Glutamatergic neuron (in vitro differentiated cells): Measurements from ENCODE around the gene MFNG. TPM values are rescaled to one million over a fixed set of nuclear protein-coding genes. Genes with fewer than 3 reads are reported as not detected.

ENCODE experiments used
- DNase-seq: peaks from one replicate; pipeline ENCODE4 v3.0.0; 2022
- H3K27ac Mint-ChIP-seq: one replicate; pipeline ENCODE4 v1.8.0; 2020; ENCODE audit warnings: mild to moderate bottlenecking, mixed read lengths, inconsistent platforms; ENCODE audit not compliant: unreplicated experiment
- H3K27me3 Mint-ChIP-seq: one replicate; pipeline ENCODE4 v1.8.0; 2020; ENCODE audit warnings: mild to moderate bottlenecking, moderate library complexity, mixed read lengths, inconsistent platforms; ENCODE audit not compliant: unreplicated experiment
- H3K36me3 Mint-ChIP-seq: one replicate; pipeline ENCODE4 v1.8.0; 2020; ENCODE audit warnings: mild to moderate bottlenecking, mixed read lengths, inconsistent platforms; ENCODE audit not compliant: unreplicated experiment
- H3K4me1 Mint-ChIP-seq: one replicate; pipeline ENCODE4 v1.8.0; 2020; ENCODE audit warnings: mild to moderate bottlenecking, low read depth, mixed read lengths, inconsistent platforms; ENCODE audit not compliant: unreplicated experiment
- H3K4me3 Mint-ChIP-seq: one replicate; pipeline ENCODE4 v1.8.0; 2020; ENCODE audit warnings: mild to moderate bottlenecking, mixed read lengths, inconsistent platforms; ENCODE audit not compliant: unreplicated experiment
- H3K9me3 Mint-ChIP-seq: one replicate; pipeline ENCODE4 v1.8.0; 2020; ENCODE audit warnings: mild to moderate bottlenecking, moderate library complexity, mixed read lengths, inconsistent platforms; ENCODE audit not compliant: unreplicated experiment
- total RNA-seq: library from RNA; stranded (reverse); fragmentation: NEBNext Ultra II Directional; extraction: Animal tissue kit (Norgen Biotek cat#: 25700); gene quantifications from one replicate; pipeline ENCODE4 v1.2.1, GENCODE V29; 2021; ENCODE audit not compliant: unreplicated experiment
- TF ChIP-seq, protein P1 (sequence below): fragments of 200-600 bp; sonication (generic); IDR thresholded peaks from one replicate; pipeline ENCODE4 v1.5.0; 2021; ENCODE audit not compliant: partially characterized antibody, unreplicated experiment

Gene MFNG
- total RNA-seq, 1 donor from 2014 or later = 61.1 TPM

DNA sequence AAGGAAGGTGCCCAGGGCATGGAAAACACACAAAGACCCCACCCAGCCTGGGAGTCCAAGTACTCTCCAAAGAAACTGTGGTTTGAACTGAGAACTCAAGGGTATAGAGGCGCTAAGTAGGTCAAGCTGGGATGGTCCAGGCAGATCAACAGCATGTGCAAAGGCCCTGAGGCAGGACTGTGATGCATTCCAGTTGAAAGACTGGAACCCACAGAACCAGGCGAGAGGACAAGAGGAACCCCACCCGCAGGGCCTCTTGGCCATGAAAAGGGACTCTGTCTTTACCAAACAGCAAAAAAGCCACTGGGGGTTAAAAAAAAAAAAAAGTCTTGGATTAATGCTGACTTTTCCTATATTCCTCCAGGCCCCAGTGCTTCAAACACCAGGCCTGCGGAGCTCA, 18.8 kb upstream of the MFNG start:
- TF ChIP-seq, protein P1, sequence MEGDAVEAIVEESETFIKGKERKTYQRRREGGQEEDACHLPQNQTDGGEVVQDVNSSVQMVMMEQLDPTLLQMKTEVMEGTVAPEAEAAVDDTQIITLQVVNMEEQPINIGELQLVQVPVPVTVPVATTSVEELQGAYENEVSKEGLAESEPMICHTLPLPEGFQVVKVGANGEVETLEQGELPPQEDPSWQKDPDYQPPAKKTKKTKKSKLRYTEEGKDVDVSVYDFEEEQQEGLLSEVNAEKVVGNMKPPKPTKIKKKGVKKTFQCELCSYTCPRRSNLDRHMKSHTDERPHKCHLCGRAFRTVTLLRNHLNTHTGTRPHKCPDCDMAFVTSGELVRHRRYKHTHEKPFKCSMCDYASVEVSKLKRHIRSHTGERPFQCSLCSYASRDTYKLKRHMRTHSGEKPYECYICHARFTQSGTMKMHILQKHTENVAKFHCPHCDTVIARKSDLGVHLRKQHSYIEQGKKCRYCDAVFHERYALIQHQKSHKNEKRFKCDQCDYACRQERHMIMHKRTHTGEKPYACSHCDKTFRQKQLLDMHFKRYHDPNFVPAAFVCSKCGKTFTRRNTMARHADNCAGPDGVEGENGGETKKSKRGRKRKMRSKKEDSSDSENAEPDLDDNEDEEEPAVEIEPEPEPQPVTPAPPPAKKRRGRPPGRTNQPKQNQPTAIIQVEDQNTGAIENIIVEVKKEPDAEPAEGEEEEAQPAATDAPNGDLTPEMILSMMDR = no peak
- no peak for DNase-seq
- peaks cover 14% of the 10 kb centered on the region for H3K4me1 Mint-ChIP-seq

DNA sequence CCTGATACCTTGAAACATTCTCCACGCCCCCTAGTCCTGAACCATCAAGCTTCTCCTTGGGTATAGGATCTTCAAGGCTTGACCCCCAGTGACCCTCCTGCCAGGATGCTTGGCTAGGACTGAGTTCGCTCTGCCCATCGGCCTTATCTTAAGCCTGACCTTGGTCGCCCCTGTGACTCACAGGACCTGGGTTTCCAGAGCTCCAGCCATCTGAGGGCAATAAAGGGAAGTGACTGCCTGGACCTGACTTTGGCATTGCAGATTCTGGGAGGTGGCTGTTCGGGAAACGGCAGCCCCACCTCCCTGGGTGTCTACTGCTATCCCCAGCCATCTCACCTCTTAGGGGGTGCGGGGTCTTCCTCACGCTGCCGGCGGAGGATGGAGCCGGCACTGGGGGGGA, 17.7 kb upstream of the MFNG start:
- H3K27ac Mint-ChIP-seq = no peak overlapping the region
- no peak for DNase-seq
- H3K4me3 Mint-ChIP-seq = no peak overlapping the region
- H3K36me3 Mint-ChIP-seq = no peaks in the 10 kb centered on the region
- TF ChIP-seq, protein P1 = no peak
- peaks cover 13% of the 10 kb centered on the region for H3K27me3 Mint-ChIP-seq
- H3K4me1 Mint-ChIP-seq = peaks cover 22% of the 10 kb centered on the region
- peaks cover 5% of the 10 kb centered on the region for H3K9me3 Mint-ChIP-seq

More for the DNA sequence above, 18.8 kb upstream of the MFNG start:
- Mint-ChIP-seq H3K36me3 (no peaks in the 10 kb centered on the region), H3K27ac (no peak overlapping the region), H3K9me3 (peaks cover 5% of the 10 kb centered on the region), H3K4me3 (no peak overlapping the region), H3K27me3 (peaks cover 11% of the 10 kb centered on the region)

DNA sequence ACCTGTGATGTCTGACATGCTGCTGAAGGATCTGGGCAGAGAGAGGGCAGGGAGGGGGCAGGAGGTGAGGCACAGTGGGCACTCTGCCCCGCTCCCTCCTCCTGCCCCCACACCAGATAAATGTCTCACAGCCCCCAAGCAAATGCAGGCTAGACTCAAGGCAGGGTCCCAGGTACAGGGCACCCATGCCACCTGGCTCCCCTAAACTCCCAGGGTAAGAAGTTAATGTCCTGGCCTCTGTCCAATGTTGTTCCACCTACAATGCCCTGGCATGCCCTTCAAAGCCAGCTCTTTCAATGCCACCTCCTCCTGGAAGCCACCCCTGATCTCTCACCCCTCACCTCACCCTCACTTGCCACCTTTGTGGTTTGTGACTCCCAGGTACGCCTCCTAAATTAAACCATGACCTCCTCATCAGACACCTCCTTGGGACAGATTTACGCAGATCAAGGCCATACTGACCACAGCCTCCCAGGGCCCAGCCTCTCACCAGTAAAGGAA, 17.0 kb upstream of the MFNG start:
- Mint-ChIP-seq H3K27me3 (peaks cover 13% of the 10 kb centered on the region), H3K4me1 (peaks cover 22% of the 10 kb centered on the region), H3K9me3 (peaks cover 3% of the 10 kb centered on the region), H3K27ac (no peak overlapping the region), H3K4me3 (no peak overlapping the region), H3K36me3 (no peaks in the 10 kb centered on the region)
- TF ChIP-seq, protein P1 = no peak
- DNase-seq = no peak

DNA sequence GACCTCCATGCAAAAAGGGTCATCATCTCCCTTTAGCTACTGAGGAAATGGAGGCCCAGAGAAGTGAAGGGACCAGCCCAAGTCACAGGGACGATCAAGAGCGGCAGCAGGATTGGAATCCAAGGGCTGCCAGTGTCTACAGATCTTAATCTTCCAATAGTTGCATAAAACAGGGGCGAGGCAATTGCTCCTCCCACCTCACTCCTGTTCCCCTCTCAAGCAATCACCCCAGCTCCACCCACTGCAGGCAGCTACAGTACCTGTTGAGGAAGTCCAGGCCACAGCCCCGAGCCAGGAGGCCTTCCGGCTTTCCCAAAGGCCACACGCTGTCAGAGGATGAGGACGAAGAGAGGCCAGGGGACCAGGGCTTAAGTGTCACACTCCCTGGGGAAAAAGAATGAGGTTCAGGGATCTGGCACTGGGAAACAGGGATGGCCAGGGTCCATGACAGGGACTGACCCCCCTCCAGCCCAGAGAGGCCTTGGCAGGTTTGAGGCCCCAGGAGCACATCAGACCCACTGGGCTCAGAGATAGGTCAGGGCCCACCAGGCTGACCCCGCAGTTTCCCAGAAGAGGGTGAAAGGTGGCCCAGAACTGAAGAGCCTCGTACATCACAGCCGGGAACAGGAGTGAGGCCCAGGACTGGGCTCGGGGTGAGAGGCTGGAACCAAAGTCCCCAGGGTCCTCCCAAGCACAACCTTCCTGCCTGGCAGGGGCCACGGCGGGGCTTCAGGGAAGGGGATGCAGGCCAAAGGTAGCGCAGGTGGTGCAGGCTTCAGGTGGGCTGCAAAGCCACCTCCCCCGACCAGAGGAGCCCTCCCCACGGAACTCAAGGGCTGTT, 16.4 kb upstream of the MFNG start:
- no peaks in the 10 kb centered on the region for H3K36me3 Mint-ChIP-seq

More for the DNA sequence above, 16.4 kb upstream of the MFNG start:
- Mint-ChIP-seq H3K4me3 (no peak overlapping the region), H3K4me1 (peaks cover 23% of the 10 kb centered on the region), H3K9me3 (peaks cover 8% of the 10 kb centered on the region), H3K27me3 (peaks cover 11% of the 10 kb centered on the region), H3K27ac (no peak overlapping the region)
- DNase-seq = no peak
- TF ChIP-seq, protein P1 = no peak
